Lower leg skin (tissue), 3 donors: ENCODE results near the gene SUB1.

Experiments
- CTCF ChIP-seq, 3 donors: fragments of 450-650 bp; IDR thresholded peaks; one replicate each; pipeline ENCODE4 v1.5.1; 2016; ENCODE audit warnings: antibody characterized with exemption in 3 of 3, mild to moderate bottlenecking in 3 of 3, moderate library complexity in 2 of 3
- POLR2A ChIP-seq, 2 donors: fragments of 450-650 bp; IDR thresholded peaks; one replicate each; pipeline ENCODE4 v1.6.1; 2016 to 2017; ENCODE audit warnings: antibody characterized with exemption in 2 of 2, mild to moderate bottlenecking in 1 of 2, moderate library complexity in 1 of 2

DNA sequence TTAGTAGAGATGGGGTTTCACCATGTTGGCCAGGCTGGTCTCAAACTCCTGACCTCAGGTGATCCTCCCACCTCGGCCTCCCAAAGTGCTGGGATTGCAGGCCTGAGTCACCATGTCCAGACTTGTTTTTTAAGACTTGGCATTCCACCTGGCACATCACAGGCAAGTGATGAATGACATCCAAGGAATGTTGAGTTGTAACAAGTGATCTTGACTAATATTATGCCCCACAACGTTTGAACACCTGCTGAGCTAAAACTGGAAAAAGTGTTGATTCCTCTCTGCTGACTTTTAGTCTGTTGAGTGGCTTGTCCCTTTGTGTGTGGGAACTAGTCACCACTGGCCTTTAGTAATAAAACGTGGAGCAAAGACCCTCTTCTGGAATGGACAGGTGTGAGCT is 54.6 kb downstream of the SUB1 start:
- no peak for TF ChIP-seq CTCF (IDR thresholded peaks at IDR 0.05)
- TF ChIP-seq POLR2A (IDR thresholded peaks at IDR 0.05): no peak
